GM19035 (cell line): Measurements from ENCODE around the gene CHST5.

ENCODE experiments used
- ATAC-seq: cut with Tn5 transposase; IDR thresholded peaks from one replicate; pipeline ENCODE4 v1.9.1; 2021; ENCODE audit not compliant: unreplicated experiment

The CHST5 gene

GRCh38 chr16:75535901-75536300, at the start of gene CHST5:
CHST5 (minus strand) TSS chr16:75536108; CDS start chr16:75530384, 5,724 bp downstream.
- ATAC-seq = no peak

DNA sequence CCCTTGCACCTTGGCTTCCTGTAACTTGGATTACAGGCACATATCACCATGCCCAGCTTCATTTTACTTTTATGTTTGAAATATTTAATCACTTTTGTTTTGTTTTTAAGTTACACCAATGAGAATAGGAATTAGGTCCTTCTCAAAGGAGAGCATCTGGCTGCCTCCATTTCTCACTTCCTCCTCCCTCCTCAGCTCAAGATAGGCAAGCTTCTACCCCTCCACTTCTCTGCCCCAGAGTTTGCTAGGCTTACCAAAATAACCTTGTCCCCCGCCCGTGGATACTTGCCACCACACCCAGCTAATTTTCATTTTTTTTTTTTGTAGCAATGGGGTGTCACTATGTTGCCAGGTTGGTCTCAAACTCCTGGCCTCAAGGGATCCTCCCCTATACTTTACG, 48.2 kb upstream of the CHST5 start:
- no peak for ATAC-seq

DNA sequence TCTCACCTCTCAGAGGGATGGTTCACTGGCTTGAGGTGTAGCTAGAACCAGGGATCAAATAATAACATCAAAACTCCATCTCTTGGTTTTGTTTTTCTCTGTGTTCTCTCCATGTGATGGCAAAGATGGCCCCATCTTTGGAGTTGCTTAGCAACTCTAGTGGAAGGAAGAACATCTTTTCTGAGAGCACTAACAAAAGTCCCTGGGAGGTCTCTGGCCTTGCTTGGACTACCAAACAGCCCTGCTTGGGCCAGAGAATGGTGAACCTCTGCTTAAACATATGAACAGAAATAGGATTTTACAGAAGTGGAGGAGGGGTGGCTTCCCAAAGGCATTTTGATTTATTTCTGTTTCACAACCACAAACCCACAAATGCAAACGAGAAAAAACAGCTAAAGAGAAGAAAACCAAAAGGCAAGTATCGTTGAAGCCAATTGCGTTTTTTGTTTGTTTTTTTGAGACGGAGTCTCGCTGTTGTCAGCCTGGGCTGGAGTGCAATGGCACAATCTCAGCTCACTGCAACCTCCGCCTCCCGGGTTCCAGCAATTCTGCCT, 43.5 kb upstream of the CHST5 start:
- no peak for ATAC-seq

DNA sequence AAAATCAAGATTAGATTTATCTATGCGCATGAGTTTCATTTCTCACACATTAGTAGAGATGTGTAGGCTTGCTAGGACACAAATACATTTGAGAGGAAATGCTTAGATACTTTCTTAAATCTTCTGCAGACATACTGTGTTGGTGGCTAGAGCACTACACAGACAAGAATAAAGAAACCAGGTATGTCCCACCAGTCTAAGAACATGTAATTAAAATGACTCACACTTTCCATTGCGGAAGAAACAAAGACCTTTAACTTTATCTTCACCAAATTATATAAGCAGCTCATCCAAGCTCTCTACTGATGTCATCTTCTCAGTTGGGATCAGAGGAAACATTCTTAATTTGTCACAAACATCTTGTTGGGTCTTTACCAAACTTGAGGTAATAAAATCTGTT, 42.8 kb upstream of the CHST5 start:
- no peak for ATAC-seq

GRCh38 chr16:75578212-75578611, 42.3 kb upstream of the CHST5 start:
- no peak for ATAC-seq

GRCh38 chr16:75576384-75576811, 40.5 kb upstream of the CHST5 start:
- ATAC-seq = no peak

DNA sequence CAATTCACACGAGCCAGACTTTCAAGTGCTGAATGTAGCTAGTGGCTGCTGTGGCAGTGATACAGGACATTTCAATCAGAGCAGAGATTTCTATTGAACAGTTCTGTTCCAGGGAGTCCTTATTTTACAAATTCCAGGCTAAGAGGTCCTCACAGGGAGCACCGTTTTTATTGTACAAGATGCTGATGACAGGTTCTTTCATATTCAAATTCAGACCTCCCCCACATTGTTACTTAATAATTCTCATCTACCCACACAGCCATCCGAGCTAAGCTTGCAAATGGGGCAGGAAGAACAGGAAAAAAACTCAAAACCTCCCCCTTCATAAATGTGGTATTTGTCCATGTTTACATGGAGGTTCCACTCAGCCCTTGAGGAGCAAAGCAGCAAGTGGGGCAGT, 40.0 kb upstream of the CHST5 start:
- ATAC-seq = no peak

DNA sequence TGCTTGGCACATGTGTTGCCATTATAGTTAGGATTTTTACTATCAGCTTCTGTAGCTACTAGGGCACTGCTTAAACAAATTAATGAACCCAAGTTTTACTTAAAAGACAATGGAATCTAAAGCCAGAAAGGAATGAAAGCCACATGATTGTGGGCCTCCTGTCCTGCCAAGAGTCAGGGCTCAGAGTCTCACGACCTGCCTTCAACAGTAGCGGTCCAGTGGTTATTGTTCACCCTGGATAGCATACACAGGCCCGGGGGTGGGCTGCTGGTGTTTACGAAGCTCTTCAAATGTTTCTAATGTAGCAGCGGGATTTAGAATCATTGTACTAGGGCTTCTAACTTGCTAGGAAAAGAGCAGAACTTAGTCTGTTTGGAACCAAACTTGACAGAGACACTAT, 38.0 kb upstream of the CHST5 start:
- no peak for ATAC-seq

DNA sequence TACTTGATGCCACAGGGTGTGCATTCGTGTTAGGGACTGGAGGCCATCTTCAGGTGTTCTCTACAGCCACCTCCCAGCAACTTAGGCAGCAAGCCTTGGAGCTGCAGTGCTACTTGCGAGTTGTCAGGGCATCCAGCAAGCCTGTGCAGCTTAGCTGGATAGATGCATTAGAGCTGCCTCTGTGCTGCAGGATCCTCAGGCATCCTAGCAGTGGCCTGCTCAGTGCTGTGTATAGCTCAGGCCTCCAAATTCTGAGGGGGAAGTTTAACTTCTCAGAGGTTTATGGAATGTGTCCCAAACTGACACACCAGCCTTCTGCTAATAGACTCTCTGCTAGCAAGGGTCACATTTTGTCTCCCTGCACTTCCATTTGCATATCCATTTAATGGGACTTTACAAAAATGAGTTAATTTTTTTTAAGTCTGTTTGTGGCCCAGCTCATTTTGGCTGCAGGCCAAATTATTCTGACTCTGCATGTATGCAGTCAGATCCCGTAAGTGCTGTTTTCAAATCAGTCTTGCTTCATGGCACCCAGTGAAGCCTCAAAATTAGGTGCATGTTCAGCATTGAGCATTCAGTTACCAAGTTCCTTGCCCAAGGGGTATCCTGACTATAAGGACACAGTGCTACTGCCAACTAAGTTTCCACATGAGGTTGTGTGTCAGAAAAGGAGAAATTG, 37.1 kb upstream of the CHST5 start:
- no peak for ATAC-seq

DNA sequence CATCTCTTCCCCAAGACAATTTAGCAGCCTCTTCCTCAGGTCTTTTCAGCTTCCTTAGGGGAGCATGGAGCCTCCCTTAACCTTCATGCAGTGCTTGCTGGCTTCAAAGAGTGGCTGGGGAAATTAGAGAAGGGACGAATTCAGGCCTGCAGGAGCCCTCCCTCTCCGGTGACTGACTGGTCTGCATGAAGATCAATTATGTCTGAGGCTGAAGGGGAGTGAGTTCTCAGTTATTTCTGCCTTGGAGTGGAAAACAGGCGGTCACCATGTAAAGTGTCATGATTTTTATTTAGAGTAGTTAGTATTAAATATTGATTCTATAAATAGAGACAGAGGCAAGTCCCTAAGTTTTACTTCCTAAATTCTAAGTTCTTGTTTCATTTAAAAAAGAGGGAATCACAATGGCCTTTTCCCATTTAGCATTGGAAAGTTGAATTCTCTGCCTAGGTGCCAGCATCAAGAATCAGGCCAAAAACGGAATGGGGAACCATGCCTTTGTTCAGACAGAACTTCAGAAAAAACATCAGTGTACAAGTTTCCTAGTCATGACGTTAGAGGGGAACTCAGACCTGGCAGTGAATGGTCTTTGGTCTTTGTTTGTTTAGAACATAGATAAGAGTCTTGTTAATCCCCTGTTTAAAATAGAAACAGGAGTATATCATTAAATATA, 34.6 kb upstream of the CHST5 start:
- ATAC-seq = no peak

DNA sequence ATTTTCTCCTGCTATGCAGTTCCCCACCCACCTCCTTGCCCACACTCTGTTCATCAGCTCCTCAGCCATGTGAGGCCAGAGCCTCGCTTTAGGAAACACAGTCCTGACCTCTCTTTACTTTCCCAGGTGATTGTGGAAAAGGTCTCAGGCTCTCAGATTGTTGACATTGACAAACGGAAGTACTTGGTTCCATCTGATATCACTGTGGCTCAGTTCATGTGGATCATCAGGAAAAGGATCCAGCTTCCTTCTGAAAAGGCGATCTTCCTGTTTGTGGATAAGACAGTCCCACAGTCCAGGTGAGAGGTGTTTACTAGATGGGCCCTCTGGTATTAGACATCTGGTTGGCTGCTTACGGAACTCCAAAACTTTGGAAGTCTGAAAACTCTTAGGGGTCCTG, 32.0 kb upstream of the CHST5 start:
- no peak for ATAC-seq

DNA sequence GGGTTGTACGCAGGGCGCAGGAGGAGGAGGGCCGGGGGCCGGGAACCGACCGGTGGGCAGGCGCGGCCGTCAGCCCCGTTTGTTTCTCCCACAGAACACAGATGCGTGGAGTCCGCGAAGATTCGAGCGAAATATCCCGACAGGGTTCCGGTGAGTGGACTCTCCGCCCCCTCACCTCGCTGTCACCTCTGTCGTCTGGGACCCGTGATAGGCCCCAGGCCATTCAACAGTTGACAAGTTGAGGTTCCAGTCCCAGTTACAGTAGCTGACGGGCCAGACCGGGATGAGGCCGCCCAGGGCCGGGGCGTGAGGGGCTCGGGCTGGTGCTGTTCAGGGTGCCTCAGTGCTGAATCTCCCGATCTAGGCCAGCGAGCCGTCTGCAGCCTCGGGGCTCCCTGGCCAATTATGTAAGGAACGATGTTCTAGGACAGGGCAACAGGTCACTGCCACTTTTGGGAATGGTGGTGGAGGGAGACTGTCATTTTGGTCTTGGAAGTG, 30.9 kb upstream of the CHST5 start:
- ATAC-seq = peak; percentile 5

DNA sequence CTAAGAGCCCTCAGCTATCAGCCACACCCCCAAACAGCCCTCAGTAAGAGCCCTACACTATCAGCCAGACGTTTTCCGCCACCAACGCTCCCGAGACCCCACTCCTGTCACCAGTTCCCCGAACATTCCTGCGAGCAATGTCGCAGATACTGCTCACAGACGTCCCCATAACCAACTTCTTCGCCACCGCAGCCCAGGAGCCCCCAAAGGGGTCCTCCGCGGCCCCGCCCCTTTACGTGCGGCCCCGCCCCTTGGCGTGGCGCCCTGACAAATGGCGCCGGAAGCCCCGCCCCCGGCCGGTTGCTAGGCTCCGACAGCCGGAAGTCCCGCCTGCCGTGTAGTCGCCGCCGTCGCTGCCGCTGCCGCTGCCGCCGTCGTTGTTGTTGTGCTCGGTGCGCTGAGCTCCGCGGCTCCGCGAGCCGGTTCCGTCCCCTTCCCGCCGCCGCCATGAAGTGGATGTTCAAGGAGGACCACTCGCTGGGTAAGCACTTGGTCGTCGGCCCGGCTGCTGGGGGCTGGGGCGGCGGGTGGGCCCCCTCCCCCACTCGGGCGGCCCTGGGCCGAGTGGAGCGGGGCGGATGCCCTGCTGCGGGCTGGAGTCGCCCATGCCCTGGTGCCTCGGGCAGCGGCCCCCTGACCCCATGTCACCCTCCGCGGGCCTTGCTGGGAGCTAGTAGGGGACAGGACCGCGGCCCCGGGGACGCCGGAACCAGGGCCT, 30.3 kb upstream of the CHST5 start, which contains the start of gene GABARAPL2:
GABARAPL2 (plus strand) TSS at position 340 of the 718 bp plus-strand sequence; CDS start at position 448, 108 bp downstream.
- peak; percentile 77 for ATAC-seq

GRCh38 chr16:75565640-75566039, 29.7 kb upstream of the CHST5 start:
- peak; percentile 7 for ATAC-seq

GRCh38 chr16:75559564-75560372, 23.9 kb upstream of the CHST5 start:
- no peak for ATAC-seq

DNA sequence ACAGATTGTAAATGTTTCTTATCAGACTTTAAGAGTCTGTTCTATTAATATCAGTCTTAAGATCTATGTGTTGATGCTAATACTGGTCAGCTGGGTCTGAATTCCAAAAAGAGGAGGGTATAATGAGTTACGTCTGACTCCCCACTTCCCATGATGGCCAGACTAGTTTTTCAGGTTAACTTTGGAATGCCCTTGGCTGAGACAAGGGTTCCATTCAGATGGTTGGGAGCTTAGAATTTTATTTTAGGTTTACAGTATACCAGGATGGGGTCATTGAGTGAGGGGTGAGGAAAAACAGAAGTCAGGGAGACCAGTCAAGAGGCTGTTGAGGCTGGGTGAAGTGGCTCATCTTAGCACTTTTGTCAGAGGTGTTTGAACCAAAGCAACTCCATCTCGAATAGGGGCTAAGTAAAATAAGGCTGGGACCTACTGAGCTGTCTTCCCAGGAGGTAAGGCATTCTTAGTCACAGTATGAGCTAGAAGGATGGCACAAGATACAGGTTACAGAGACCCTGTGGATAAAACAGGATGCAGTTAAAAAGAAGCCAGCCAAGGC, 23.0 kb upstream of the CHST5 start:
- ATAC-seq = no peak

DNA sequence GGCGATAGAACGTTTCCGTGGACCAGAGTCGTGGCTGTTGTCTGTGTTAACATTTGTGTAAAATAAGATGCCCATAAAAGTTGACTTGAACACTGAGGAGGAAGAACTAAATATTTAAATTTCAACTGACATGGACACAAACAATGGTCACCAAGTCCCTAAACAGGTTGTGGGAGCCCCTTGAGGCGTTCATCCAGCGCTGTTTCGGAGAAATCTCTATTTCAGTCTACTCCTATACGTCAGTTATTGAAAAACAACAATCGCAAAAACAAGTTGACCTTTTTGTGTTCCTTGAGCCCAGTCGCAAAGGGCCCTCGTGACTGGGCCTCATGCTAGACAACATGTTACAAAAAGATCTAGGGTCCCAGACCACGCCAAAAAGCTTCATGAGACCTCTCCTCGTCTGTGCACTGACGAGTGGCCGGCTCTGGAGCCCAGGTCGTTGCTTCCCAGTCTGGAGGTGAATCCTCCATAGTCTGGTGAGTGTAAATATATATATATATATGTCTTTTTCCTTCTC, 20.6 kb upstream of the CHST5 start:
- ATAC-seq = no peak

GRCh38 chr16:75555707-75556430, 20.0 kb upstream of the CHST5 start, which contains the start of gene TMEM231:
TMEM231 (minus strand) TSS chr16:75556252; CDS start chr16:75556209, 43 bp downstream.
- peak; percentile 97 for ATAC-seq

DNA sequence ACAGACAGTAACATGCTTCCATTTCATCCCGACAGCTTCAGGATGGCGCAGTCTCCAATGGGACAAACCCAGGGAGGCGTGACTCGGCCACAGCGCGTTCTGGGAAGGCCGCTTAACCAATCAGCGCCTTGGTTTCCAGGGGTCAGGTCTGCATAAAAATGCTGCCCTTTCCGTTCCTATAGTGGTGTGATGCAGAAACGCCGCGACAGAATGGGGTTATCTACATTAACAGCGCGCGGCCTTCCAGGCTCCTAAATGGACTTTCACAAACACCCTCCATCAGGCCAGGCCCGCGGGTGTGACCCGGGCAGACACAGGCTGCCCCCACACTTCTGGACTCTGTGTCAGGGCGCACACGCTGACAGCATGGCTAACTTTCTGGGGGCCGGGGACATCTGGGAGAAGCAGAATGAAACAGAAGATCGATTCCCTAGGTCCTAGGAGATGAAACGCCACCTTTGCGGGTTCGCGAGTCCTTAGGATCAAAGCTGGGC, 19.4 kb upstream of the CHST5 start:
- ATAC-seq = peak; percentile 20
